Prostate gland (tissue), 2 donors: ENCODE measurements around the gene ORC5.

Experiments
- POLR2A ChIP-seq: fragments of 450-650 bp; IDR thresholded peaks from one replicate; pipeline ENCODE4 v1.6.1; 2016; ENCODE audit warnings: antibody characterized with exemption, mild to moderate bottlenecking
- POLR2AphosphoS5 ChIP-seq: sonication (generic); formaldehyde crosslinking; IDR thresholded peaks from one replicate; pipeline ENCODE4 v1.6.1; 2017; ENCODE audit warnings: antibody characterized with exemption
- TF ChIP-seq, protein P1 (sequence below), 4 experiments: fragments of 200-600 bp in 2 of 4; fragments of 450-650 bp in 2 of 4; sonication (generic) in 2 of 4; IDR thresholded peaks; 1 replicate in 3 of 4; 2 replicates in 1 of 4; pipeline ENCODE4 v1.5.1; 2016 to 2019; ENCODE audit warnings: antibody characterized with exemption in 4 of 4, mild to moderate bottlenecking in 2 of 4, moderate library complexity in 2 of 4

DNA sequence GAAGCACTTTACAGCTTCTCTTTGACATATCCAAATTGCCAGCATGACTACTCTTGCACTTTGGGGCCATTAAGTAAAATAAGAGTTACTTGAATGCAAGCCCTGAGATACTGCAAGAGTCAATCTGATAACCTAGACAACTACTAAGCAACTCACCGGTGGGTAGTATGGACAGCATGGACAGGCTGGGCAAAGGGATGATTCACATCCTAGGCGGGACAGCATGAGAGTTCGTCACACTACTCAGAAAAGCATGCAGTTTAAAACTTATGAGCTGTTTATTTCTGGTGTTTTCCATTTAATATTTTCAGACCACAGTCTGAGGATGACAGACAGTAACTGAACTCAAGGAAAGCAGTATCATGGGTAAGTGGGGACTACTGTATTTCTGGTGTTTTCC is 84.0 kb downstream of the ORC5 start:
- TF ChIP-seq, protein P1, sequence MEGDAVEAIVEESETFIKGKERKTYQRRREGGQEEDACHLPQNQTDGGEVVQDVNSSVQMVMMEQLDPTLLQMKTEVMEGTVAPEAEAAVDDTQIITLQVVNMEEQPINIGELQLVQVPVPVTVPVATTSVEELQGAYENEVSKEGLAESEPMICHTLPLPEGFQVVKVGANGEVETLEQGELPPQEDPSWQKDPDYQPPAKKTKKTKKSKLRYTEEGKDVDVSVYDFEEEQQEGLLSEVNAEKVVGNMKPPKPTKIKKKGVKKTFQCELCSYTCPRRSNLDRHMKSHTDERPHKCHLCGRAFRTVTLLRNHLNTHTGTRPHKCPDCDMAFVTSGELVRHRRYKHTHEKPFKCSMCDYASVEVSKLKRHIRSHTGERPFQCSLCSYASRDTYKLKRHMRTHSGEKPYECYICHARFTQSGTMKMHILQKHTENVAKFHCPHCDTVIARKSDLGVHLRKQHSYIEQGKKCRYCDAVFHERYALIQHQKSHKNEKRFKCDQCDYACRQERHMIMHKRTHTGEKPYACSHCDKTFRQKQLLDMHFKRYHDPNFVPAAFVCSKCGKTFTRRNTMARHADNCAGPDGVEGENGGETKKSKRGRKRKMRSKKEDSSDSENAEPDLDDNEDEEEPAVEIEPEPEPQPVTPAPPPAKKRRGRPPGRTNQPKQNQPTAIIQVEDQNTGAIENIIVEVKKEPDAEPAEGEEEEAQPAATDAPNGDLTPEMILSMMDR (IDR thresholded peaks at IDR 0.05): no peak
- no peak for TF ChIP-seq POLR2A
- TF ChIP-seq POLR2AphosphoS5: no peak
